Subcutaneous preadipocyte (primary cell): ENCODE data around the gene DRGX. TPM values are rescaled to one million over a fixed set of nuclear protein-coding genes. Genes with fewer than 3 reads are reported as not detected.

ENCODE experiments used
- total RNA-seq: library from RNA; depleted of rRNA; stranded (reverse); fragments of >200 nt; gene quantifications from 2 replicates; pipeline ENCODE4 v1.2.3, GENCODE V29; 2012

The DRGX gene
- total RNA-seq, result not detected in 2 replicates

DNA sequence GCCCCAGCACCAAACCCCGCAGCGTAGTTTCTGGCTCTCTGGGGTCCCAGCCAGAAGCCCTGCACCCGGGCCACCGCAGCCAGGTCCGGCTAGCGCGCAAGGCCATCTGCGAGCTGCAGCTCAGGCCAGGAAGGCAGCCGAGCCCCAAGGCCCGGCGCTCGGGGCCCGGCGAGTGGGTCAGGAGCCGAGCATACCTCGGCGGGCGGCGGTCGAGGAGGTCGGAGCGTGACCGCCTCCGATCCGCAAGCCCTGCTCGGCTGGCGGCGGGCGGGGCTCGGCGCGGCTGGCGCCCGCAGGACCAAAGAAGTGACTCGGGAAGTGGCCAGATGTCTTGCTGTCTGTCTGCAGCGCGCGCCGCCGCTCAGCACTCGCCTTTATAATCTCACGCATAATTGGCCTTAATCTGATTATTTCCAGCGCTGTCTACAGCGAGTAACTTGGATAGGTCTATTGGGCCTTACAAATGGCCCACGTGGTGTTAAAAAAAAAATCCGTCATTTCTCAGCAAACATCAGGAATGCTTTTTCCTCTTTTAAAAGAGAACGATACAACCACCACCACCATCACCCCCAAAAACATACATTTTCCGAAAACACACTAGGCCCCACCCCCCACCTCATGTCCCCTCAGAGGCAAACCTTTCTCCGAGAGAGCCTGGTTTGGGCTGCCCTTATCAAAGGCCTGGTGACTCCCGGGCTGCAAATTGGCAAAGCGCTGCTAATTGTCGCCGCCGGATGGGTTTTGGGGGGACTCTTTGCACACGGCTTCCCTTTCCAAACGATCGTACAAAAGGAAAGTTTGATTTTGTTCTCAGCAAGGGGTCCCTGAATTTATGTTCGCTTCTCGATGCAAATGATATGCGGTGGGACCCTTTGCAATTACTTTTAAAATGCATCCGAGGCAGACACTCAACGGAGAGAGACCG, at the start of gene DRGX:
Gene DRGX (minus strand): TSS at position 349 of the 925 bp plus-strand sequence. CDS start 649 bp downstream, outside the sequence.

Other genes starting within 250 kb of the DRGX start
- gene TMEM273, start 207.7 kb downstream of the DRGX start, total RNA-seq, result not detected in 2 replicates
- not detected in 2 replicates for gene C10orf71, start 96.9 kb downstream of the DRGX start, total RNA-seq
- 9.6 and 9.9 TPM in 2 replicates for gene ERCC6, start 143.0 kb upstream of the DRGX start, total RNA-seq
- not detected in 2 replicates for gene SLC18A3, start 214.2 kb upstream of the DRGX start, total RNA-seq
- not detected in 2 replicates for gene CHAT, start 217.9 kb upstream of the DRGX start, total RNA-seq